Right lobe of liver (tissue), 6 donors: ENCODE results near the gene CPPED1. TPM values are rescaled to one million over a fixed set of nuclear protein-coding genes. Genes with fewer than 3 reads are reported as not detected.

Experiments used
- ATAC-seq, 4 donors: fragments of 200-7000 bp; cut with Tn5 transposase; one replicate each; pipeline ENCODE4 v1.9.1; 2020; ENCODE audit warnings: mild to moderate bottlenecking in 4 of 4, moderate library complexity in 4 of 4
- DNase-seq, 3 donors: peaks; one replicate each; pipeline ENCODE4 v3.0.0-alpha.2; 2020
- H3K27ac ChIP-seq, 3 donors: fragments of 200-600 bp; one replicate each; pipeline ENCODE4 v1.8.0; 2022
- H3K27me3 ChIP-seq, 2 donors: fragments of 200-600 bp; one replicate each; pipeline ENCODE4 v1.8.0; 2022
- H3K36me3 ChIP-seq, 4 donors: fragments of 200-600 bp; sonication (generic) in 1 of 4; one replicate each; pipeline versions ENCODE4 v1.5.1 to v1.8.0; 2017 to 2022; ENCODE audit warnings: control low read depth in 1 of 4
- H3K4me1 ChIP-seq, 4 donors: fragments of 200-600 bp; sonication (generic) in 1 of 4; one replicate each; pipeline versions ENCODE4 v1.5.1 to v1.8.0; 2017 to 2022; ENCODE audit warnings: control low read depth in 1 of 4
- H3K4me3 ChIP-seq, 3 donors: fragments of 200-600 bp; one replicate each; pipeline ENCODE4 v1.8.0; 2022
- H3K9me3 ChIP-seq, 4 donors: fragments of 200-600 bp; sonication (generic) in 1 of 4; one replicate each; pipeline versions ENCODE4 v1.5.1 to v1.8.0; 2017 to 2022; ENCODE audit warnings: control low read depth in 1 of 4
- CTCF ChIP-seq, 4 donors: fragments of 200-600 bp in 3 of 4; fragments of 450-650 bp in 1 of 4; IDR thresholded peaks; one replicate each; pipeline versions ENCODE4 v1.5.1 to v1.8.0; 2016 to 2022; ENCODE audit warnings: antibody characterized with exemption in 4 of 4, mild to moderate bottlenecking in 2 of 4
- POLR2A ChIP-seq: fragments of 450-650 bp; IDR thresholded peaks from one replicate; pipeline ENCODE4 v1.6.1; 2017; ENCODE audit warnings: antibody characterized with exemption, mild to moderate bottlenecking
- WGBS: methylation state at CpG from one replicate; pipeline ENCODE4 v1.1.6; 2018; ENCODE audit warnings: low coverage, low lambda C conversion rate; ENCODE audit not compliant: insufficient coverage; ENCODE audit errors: missing lambda C conversion rate; 5-methylcytosine and 5-hydroxymethylcytosine counted together
- intact Hi-C, 2 donors: fragments of 100-400 bp; cut with DNase I; formaldehyde crosslinking; loops; one replicate each; pipeline versions ENCODE4 v1.11.2 to v1.14.1; 2022
- total RNA-seq, 6 experiments: library from RNA; depleted of rRNA in 2 of 6; stranded (reverse); fragments of >200 nt in 2 of 6; fragmentation: NEBNext Ultra II Directional in 3 of 6; extraction: Animal tissue kit (Norgen Biotek cat#: 25700) in 3 of 6; gene quantifications; one replicate each; pipeline versions ENCODE4 v1.1.0 to v1.2.4, GENCODE V29; 2016 to 2023
- donor health status: DM: no; HTN: yes; CAD: no.
- donor health status: DM: no; HTN: no; CAD: no.
- donor health status: DM: no; HTN: no; CAD: no.
- donor health status: DM: no; HTN: yes; CAD: no.
- donor health status: DM: no; HTN: yes; CAD: no.

The CPPED1 gene
- total RNA-seq, 6 experiments from 2014 or later, result 24.0 to 41.6 (median 31.0) TPM

- no peak for DNase-seq
- Histone ChIP-seq H3K9me3 (no peaks in the 10 kb centered on the region), H3K4me3 (no peak overlapping the region), H3K4me1 (peaks cover 0 to 16% (median 4%) of the 10 kb centered on the region in 4 donors), H3K36me3 (no peaks in the 10 kb centered on the region), H3K27ac (no peak overlapping the region), H3K27me3 (no peaks in the 10 kb centered on the region)
- ATAC-seq, result no peak
- intact Hi-C loops, result no loop called here
- no peak for TF ChIP-seq CTCF (IDR thresholded peaks at IDR 0.05)
- no peak for TF ChIP-seq POLR2A
- WGBS, result 97% methylated on average over 2 of the region's 2 CpGs
These were observed 54.6 kb downstream of the CPPED1 start for GRCh38 chr16:12749076-12749475.

GRCh38 chr16:12747827-12748226 lies 55.9 kb downstream of the CPPED1 start:
- WGBS, result 96% methylated on average over 6 of the region's 7 CpGs
- intact Hi-C loops, result no loop called here
- H3K27ac ChIP-seq, result no peak overlapping the region
- no peak for TF ChIP-seq CTCF (IDR thresholded peaks at IDR 0.05)
- no peak for TF ChIP-seq POLR2A
- H3K4me1 ChIP-seq, result peaks cover 0 to 3% (median under 1%) of the 10 kb centered on the region in 4 donors
- DNase-seq (no peak), ATAC-seq (no peak)
- H3K27me3 ChIP-seq, result no peaks in the 10 kb centered on the region
- H3K4me3 ChIP-seq, result no peak overlapping the region
- H3K9me3 ChIP-seq, result no peaks in the 10 kb centered on the region
- H3K36me3 ChIP-seq, result no peaks in the 10 kb centered on the region

GRCh38 chr16:12747261-12747660 lies 56.4 kb downstream of the CPPED1 start:
- no peaks in the 10 kb centered on the region for H3K27me3 ChIP-seq
- no peak overlapping the region for H3K4me3 ChIP-seq
- ATAC-seq, result no peak
- intact Hi-C loops, result no loop called here
- no peak overlapping the region for H3K27ac ChIP-seq
- no peaks in the 10 kb centered on the region for H3K36me3 ChIP-seq
- WGBS, result 94% methylated on average over 2 of the region's 2 CpGs
- DNase-seq, result no peak
- peaks cover 0 to 2% (median 0%) of the 10 kb centered on the region in 4 donors for H3K4me1 ChIP-seq
- no peak for TF ChIP-seq CTCF (IDR thresholded peaks at IDR 0.05)
- no peak for TF ChIP-seq POLR2A
- H3K9me3 ChIP-seq, result no peaks in the 10 kb centered on the region

- WGBS, result 96% methylated on average over 3 of the region's 4 CpGs
- TF ChIP-seq CTCF (IDR thresholded peaks at IDR 0.05) (no peak), POLR2A (no peak)
- Histone ChIP-seq H3K27me3 (no peaks in the 10 kb centered on the region), H3K9me3 (no peaks in the 10 kb centered on the region), H3K4me3 (no peak overlapping the region), H3K4me1 (no peaks in the 10 kb centered on the region), H3K36me3 (no peaks in the 10 kb centered on the region), H3K27ac (no peak overlapping the region)
- intact Hi-C loops, result no loop called here
- DNase-seq (no peak), ATAC-seq (no peak)
These were observed 58.8 kb downstream of the CPPED1 start for GRCh38 chr16:12744860-12745259.

- no peak overlapping the region for H3K4me3 ChIP-seq
- intact Hi-C loops, result no loop called here
- H3K36me3 ChIP-seq, result peaks cover 0 to 14% (median 0%) of the 10 kb centered on the region in 4 donors
- WGBS, result 100% methylated on average over 1 of the region's 4 CpGs
- no peaks in the 10 kb centered on the region for H3K27me3 ChIP-seq
- no peaks in the 10 kb centered on the region for H3K4me1 ChIP-seq
- H3K27ac ChIP-seq, result no peak overlapping the region
- no peak for DNase-seq
- no peak for ATAC-seq
- TF ChIP-seq CTCF (IDR thresholded peaks at IDR 0.05), result no peak
- TF ChIP-seq POLR2A, result no peak
- no peaks in the 10 kb centered on the region for H3K9me3 ChIP-seq
These were observed 60.9 kb downstream of the CPPED1 start for GRCh38 chr16:12742741-12743140.
